ENCODE measurements around the gene TASP1.

The TASP1 gene

GRCh38 chr20:13356591-13356990 lies 282.1 kb downstream of the TASP1 start:
- no peak for TF ChIP-seq EZH2phosphoT487 (conservative IDR thresholded peaks at IDR 0.05; ENCODE audit: low read length)
- TF ChIP-seq CTCF (IDR thresholded peaks at IDR 0.05; ENCODE audit: insufficient read depth, low read length, poor library complexity, severe bottlenecking) = no peak
- Histone ChIP-seq H4K20me1 (ENCODE audit: low read depth, low read length) (no peaks in the 10 kb centered on the region), H3K27me3 (ENCODE audit: low read length) (no peaks in the 10 kb centered on the region), H3K4me2 (ENCODE audit: low read depth, low read length, poor library complexity, severe bottlenecking) (no peak overlapping the region), H2AFZ (ENCODE audit: low read depth, low read length, severe bottlenecking) (no peak overlapping the region), H3K79me2 (ENCODE audit: insufficient read depth, low read length) (no peaks in the 10 kb centered on the region), H3K27ac (ENCODE audit: low read depth, low read length) (no peak overlapping the region), H3F3A (ENCODE audit: insufficient read depth) (no peaks in the 10 kb centered on the region), H3K36me3 (ENCODE audit: low read length) (no peaks in the 10 kb centered on the region), H3K9me2 (replicated peaks; ENCODE audit: insufficient read depth, low read length) (no peaks in the 10 kb centered on the region), H3K4me3 (ENCODE audit: insufficient read depth, low read length, poor library complexity, severe bottlenecking) (no peak overlapping the region), H3K9ac (ENCODE audit: low read length) (no peak overlapping the region), H3K9me3 (ENCODE audit: insufficient read depth, low read length) (no peaks in the 10 kb centered on the region)

GRCh38 chr20:13355941-13356486 lies 282.7 kb downstream of the TASP1 start:
- Histone ChIP-seq H3K4me3 (ENCODE audit: insufficient read depth, low read length, poor library complexity, severe bottlenecking) (no peak overlapping the region), H3K4me2 (ENCODE audit: low read depth, low read length, poor library complexity, severe bottlenecking) (no peak overlapping the region)
- no peak for TF ChIP-seq CTCF (IDR thresholded peaks at IDR 0.05; ENCODE audit: insufficient read depth, low read length, poor library complexity, severe bottlenecking)
- TF ChIP-seq EZH2phosphoT487 (conservative IDR thresholded peaks at IDR 0.05; ENCODE audit: low read length) = no peak

GRCh38 chr20:13355411-13355810 lies 283.3 kb downstream of the TASP1 start:
- Histone ChIP-seq H3K9ac (ENCODE audit: low read length) (no peak overlapping the region), H3K27ac (ENCODE audit: low read depth, low read length) (no peak overlapping the region), H2AFZ (ENCODE audit: low read depth, low read length, severe bottlenecking) (no peak overlapping the region), H4K20me1 (ENCODE audit: low read depth, low read length) (no peaks in the 10 kb centered on the region), H3K4me2 (ENCODE audit: low read depth, low read length, poor library complexity, severe bottlenecking) (no peak overlapping the region), H3K79me2 (ENCODE audit: insufficient read depth, low read length) (no peaks in the 10 kb centered on the region), H3K9me2 (replicated peaks; ENCODE audit: insufficient read depth, low read length) (no peaks in the 10 kb centered on the region), H3K4me3 (ENCODE audit: insufficient read depth, low read length, poor library complexity, severe bottlenecking) (no peak overlapping the region), H3K36me3 (ENCODE audit: low read length) (no peaks in the 10 kb centered on the region), H3F3A (ENCODE audit: insufficient read depth) (no peaks in the 10 kb centered on the region), H3K27me3 (ENCODE audit: low read length) (no peaks in the 10 kb centered on the region), H3K9me3 (ENCODE audit: insufficient read depth, low read length) (no peaks in the 10 kb centered on the region)
- no peak for TF ChIP-seq CTCF (IDR thresholded peaks at IDR 0.05; ENCODE audit: insufficient read depth, low read length, poor library complexity, severe bottlenecking)

More at GRCh38 chr20:13355941-13356486, 282.7 kb downstream of the TASP1 start:
- H3K27ac ChIP-seq (ENCODE audit: low read depth, low read length) = no peak overlapping the region
- H3K9me3 ChIP-seq (ENCODE audit: insufficient read depth, low read length) = no peaks in the 10 kb centered on the region
- H3K9ac ChIP-seq (ENCODE audit: low read length) = no peak overlapping the region
- no peaks in the 10 kb centered on the region for H3K79me2 ChIP-seq (ENCODE audit: insufficient read depth, low read length)
- H3K27me3 ChIP-seq (ENCODE audit: low read length) = no peaks in the 10 kb centered on the region
- no peak overlapping the region for H2AFZ ChIP-seq (ENCODE audit: low read depth, low read length, severe bottlenecking)
- H3K36me3 ChIP-seq (ENCODE audit: low read length) = no peaks in the 10 kb centered on the region
- H4K20me1 ChIP-seq (ENCODE audit: low read depth, low read length) = no peaks in the 10 kb centered on the region
- H3K9me2 ChIP-seq (replicated peaks; ENCODE audit: insufficient read depth, low read length) = no peaks in the 10 kb centered on the region
- H3F3A ChIP-seq (ENCODE audit: insufficient read depth) = no peaks in the 10 kb centered on the region
